GM20431 (cell line): ENCODE results near the gene SNAI3.

Experiments
- in situ Hi-C: fragments of 300-500 bp; cut with MseI, MboI; formaldehyde crosslinking; loops from one replicate; pipeline ENCODE4 v1.15.0; 2020; ENCODE audit warnings: low sequenced_read_pairs; ENCODE audit not compliant: unreplicated experiment

Gene SNAI3

DNA sequence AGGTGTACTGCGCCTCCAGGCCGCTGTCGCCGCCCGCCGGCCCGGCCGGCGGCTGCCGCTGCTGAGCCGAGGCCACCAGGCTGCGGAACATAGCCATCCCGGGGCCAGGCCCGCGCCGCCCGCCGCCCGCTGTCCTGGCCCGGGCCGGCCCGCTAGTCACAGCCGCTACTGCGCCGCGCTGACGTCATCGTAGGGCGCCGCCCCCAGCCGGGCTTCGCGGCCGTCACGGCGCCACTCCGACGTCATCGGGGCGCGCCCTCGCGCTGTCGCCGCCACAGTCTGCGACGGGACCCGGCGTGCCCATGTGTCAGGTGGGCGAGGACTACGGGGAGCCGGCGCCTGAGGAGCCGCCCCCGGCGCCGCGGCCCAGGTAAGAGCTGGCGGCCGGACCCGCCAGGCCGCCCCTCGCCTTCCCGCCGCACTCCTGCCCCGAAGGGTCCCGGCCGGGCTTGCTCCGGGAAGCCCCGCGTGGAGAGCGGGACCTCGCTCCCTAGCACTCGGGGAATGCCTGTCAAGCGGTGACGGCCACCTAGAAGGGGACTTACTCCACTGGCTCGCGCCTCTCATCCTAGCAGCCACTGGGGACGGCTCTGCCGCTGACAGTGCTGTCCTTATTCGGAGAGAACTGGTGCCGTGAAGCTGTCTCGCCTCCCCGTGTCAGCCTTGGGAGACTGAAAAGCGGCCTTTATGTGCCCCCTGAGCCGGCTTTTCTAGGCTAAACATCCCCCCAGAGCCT lies 20.1 kb upstream of the SNAI3 start, which contains the start of the genes CTU2 and RNF166:
TSS of gene CTU2 (plus strand) at position 275 of the 736 bp plus-strand sequence. CDS start at position 303, 28 bp downstream.
TSS of gene RNF166 (minus strand) at position 180 of the 736 bp plus-strand sequence. CDS start at position 97, 83 bp downstream.
- in situ Hi-C loops: no loop called here

DNA sequence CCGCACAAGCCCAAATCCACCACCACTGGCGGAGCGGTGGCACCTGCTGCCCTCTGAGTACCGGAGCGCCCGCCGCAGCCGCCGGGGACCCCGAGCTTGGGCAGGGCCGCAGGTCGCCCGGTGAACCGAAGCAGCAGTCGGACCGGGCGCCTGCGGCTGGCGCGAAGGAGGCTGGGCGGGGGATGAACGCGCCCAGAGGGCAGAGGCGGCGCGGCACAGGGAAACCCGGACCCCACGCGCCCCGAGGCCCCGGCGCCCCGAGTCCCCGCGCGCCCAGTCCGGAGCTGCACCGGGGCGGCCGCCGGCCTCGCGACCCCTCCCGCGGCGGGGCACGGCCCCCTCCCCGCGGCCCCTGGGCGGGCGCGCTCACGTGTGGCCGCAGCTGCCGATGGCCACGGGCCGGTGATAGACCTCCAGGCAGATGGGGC lies 19.5 kb upstream of the SNAI3 start:
- in situ Hi-C loops: no loop called here

DNA sequence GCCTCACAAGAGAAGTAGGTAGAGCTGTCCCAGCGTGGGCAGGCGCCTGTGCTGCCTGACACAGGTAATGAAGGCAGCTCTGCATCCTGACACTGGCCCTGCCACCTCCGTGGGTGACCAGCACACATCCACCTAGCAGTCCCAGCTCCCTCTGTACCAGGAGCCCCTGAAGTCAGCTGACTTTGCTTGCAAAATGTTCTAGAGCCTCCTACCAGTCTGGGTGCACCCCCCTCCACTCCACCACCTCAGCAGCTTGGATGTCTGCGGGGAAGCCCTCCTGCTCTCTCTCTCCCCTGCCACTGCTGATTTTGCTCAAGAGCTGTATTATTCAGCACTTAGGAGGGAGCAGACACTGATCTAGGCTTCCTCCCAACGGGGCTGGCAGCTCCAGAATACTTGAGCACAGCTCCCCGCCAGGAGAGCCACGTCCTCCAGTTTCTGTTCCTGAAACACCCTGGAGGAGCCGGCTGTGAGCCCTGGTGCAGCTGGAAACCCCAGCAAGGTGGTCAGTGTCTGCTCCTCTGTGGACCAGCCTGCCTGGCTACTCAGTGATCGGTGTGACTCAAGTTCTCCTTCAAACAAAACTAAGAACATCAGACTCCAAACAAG lies 18.9 kb upstream of the SNAI3 start:
- in situ Hi-C loops: no loop called here

DNA sequence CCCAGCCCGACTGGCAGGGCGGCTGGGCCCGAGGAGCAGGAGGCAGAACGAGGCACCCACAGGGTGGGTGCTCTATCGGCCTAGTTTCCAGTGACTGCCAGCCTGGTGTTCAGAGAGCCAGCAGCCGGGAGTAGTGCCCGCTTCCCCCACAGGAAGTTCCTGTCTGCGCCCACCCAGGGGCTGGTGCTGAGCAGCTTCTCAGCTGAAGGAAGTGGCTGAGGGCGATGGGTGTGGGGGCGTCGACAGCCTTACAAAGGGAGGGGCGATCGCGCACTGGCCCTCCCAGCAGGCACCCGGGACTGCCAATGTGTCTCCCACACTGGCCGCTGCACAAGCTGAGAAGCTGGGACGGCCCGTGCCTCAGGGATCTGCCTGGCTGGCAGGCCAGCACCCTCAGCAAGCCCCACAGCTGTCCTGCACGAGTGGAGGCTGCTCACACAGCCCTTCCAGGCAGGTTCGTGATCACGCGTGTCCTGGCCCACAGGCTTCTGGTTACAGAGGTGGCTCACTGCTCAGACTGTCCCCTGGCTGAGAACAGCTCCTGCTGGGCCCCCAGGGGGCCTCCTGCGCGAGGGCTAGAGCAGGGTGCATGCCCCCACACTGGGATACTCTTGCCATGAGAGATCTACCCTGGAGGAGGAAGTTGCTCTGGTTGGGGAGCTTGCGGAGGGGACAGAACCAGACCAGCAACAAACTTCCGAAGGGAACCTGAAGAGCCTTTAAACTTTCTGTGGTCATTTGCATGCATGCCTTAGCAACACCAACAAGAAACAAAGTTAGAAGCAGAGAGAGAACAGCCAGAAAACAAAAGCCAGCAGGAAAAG lies 17.4 kb upstream of the SNAI3 start:
- in situ Hi-C loops: no loop called here

DNA sequence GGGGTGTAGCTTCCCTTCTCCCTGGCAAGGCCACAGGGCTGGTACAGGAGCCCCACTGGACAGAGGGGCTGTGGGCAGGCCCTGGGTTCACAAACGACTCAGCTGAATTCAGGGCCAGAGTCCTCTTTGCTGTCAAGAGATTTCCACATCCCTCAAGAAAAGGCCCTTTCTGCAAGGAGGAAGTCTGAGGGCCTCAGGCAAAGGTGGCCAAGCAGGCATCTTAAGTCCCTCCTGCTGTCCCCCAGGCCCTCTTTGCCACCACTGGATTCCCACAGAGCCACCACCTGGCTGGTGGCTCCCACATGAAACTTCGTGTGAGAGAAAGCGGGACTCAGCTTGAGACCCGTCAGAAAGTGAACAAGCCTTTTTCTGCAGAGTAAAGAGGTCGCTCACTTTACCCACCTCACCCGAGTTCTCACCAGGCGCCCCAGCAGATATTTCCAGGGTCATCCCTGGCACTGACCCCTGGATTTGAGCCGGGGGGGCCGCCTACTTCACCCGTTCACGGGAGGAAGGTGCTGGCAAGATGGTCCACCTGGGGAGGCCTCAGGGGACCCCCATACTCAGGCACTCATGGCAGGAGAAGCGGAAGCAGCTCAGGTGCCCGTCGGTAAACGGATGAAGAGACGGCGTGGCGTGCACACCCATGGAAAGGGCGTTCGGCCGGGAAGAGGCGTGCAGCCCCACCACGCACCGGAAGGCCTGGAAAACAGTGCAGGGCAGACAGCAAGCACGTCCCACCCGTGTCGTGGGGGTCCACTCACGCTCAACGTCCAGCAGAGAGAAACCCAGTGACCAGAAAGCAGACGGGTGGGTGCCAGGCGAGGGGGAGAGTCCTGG lies 16.3 kb upstream of the SNAI3 start:
- in situ Hi-C loops: no loop called here

DNA sequence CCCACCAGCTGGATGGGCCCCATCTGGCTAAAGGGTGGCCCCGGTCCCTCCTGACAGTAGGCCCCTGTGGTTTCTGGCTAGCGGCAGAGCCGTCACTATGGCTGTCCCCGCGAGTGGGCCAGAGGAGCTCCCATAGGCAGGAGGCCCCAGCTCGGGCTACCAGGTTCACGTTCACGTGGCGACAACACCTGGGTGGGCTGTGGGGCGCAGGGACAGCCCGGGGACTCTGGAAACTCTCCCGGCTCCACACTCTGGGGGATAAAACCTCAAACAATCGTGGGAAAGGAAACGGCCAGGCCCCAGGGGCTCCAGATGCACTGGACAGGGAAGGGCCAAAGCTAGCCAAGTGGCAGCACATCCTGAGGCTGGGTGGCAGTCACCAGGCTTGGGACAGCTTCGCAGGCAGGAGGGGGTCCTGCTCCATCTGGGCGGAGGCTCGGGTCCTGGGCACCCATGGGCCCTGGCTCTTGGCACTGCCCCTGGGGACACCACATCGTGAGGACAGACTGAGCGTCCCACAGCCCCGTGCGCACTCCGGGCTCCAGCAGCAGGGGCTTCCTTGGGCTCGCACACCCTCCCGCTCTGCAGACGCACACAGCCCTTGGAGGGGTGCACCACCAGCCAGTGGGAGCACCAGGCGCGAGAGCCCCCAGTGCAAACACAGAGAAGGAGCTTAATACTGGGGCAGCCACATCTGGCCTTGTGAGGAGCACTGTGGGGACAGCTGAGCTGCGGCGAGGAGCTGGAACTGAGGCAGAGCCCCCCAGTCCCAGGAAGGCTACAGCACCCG lies 15.5 kb upstream of the SNAI3 start:
- in situ Hi-C loops: no loop called here

DNA sequence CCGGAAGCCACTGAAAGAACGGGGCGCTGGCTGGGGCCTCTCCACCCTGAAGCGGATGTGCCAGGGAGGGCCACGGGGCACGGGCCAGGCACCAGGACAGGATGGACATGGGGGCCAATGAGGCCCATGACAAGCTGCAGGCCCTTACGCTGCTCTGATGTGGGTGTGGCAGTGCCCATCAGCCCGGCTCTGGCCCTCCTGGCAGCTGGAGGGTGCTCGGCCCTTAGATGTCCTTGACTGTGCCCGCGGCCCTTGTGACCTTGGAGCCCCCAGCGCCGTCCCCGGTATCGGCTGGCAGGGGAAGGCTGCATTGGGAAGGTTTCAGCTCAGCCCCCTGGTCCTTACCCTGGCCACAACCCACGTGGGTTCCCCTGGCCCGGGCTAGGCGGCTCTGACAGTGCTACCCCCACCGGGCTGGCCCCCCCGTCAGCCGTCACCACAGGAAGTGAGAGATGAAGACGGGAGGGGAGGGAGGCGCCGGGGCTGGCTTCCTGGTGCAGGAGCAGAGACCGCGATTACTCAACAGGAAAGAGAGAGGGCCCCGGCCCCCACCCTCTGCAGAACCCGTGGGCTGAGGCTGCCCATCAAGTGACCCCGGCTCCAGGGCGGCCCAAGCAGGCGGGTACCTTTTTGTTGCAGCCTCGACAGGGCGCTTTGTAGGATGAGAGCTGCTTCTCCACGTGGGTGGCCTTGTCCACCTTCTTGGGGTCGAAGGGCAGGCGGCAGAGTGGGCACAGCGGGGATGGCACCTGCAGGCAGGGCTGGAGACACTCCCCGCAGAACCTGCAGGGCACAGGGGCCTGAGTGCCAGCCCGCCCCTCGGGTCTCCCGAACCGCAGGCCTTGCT lies 14.6 kb upstream of the SNAI3 start:
- in situ Hi-C loops: no loop called here

DNA sequence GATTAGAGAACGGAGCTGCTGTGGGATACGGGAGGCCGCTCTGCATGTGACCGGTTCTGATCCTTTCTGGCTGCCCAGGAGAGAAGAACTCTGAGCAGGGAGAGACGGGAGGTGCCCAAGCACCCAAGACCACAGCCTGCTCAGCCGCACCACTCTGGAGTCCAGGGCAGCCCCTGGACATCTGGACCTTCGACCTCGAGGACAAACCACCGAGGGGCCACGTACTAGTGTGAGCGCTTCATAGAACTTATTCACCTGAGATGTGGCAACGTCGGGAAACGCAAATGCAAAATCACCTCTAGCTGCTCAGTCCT lies 14.0 kb upstream of the SNAI3 start:
- in situ Hi-C loops: no loop called here

DNA sequence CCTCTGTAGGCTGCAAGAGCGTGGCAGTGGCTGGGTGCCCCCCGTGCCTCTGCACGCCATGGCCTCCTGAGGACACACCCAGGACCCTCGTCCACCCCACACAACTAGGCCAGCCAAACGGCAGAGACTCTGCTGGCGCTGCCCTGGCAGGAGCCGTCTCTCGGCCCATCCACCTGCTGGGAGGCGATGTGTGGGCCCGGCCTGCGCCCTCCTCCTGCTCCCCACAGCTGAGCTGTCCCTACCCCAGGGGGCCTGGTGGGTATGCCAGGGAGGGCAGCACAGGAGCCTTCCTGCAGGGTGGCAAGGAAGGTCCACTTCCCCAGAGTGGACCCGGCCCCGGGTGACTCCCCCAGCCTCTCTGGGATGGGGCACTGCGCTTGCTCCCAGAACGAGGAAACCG lies 12.9 kb upstream of the SNAI3 start:
- in situ Hi-C loops: no loop called here

DNA sequence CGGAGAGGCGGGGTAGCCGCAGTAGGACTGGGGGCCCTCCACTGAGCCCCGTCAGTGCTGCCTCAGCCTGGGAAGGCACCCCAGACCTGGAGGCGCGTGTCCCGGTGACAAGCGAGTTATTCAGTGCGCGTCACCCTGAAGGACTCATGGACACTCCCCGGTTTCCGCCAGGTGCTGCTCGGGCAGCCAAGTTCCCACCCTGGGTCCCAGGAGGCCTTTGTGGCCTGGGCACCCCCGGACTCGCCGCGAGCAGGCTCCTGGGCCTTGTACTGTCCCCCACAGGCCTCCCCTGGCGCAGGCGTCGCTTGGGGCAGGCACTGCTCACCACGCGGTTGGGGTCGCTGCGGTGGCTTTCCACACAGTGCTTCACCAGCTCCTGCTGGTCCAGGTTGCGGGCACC lies 12.3 kb upstream of the SNAI3 start:
- in situ Hi-C loops: no loop called here

DNA sequence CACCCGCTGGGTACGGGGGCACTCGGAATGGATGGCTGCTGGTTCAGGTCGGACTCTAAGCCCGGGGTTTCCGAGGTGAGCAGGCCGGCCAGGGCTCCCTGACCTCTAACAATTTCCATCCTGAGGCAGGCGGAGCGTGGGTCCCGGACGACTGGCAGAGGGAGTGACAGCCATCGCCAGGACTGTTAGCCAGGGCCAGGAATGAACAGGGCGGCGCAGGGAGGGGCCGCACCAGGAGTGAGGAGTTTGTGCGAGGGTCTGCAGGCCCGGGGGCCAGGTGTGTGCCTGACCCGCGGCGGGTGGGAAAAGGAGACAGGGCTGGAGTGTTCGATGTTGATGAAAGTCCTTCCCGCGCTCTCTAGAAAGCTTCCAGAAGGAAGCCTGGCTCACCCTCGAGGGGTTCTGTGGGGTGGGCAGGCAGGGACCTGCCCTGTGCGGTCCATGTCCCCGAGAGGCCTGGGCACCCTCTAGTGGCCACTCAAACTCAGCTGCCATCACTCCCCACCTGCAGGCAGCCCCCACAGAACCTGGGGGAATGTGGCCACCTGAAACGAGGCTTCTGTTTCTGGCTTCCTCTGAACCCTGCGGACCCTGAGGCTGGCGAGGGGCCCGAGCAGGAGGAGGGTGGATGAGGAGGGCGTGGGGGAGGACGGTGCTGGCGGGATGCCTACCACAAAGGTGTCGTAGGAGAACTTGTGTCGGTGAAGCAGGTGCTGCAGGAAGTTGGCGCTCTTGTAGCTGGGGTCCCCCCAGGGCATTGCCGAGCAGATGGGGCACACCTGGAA lies 11.7 kb upstream of the SNAI3 start:
- in situ Hi-C loops: no loop called here

DNA sequence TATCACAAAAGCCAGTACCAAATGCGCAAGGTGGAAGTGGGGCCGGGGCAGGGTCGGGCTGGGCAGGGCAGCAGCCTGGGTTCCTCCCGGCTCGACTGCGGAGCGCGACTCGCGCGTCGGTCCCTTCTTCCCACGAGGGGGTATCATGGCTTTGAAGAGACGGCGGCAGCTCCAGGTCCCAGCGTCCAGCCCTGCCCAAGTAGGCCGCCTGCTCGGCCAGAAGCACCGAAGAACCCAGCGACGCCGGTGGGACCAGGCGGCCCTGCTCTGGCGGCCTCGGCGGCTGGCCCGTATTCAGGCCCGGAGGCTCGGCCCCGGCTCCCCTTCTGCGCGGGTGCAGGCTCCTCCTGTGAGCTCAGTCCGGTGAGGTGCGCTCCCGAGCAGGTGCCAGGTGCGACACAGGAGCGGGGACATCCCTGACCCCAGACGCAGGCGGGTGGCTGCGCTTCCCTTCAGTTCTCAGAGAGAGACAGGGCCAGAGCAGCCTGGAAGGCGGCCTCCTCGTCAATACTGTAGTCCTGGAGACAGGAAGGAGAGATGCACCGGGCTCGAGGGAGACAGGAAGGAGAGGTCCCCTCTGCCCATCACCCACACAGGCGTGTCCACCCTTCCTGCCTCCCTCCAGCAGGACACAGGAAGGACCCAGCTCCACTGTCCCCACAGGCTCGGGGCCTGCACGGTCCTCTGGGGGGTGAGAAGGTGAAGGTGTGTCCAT lies 11.0 kb upstream of the SNAI3 start:
- in situ Hi-C loops: no loop called here

DNA sequence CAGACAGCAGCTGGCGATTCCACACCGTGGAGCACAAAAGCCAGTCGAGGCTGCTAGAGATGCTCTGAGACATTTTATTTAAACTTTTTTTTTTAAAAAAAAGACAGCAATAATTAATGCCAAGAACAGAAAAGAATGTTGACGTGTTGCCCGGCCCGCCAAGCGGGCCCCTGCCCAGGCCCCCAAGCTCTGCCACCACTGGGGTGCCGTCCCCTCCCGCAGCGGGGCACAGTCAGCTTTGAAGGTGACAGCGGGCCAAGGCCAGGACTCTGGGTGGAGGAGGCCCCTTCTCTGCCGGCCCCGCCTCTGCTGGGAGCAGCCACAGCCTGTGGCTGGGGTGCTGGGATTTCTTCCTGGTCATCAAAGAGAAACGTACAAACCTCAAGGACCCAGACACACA lies 10.1 kb upstream of the SNAI3 start:
- in situ Hi-C loops: no loop called here

DNA sequence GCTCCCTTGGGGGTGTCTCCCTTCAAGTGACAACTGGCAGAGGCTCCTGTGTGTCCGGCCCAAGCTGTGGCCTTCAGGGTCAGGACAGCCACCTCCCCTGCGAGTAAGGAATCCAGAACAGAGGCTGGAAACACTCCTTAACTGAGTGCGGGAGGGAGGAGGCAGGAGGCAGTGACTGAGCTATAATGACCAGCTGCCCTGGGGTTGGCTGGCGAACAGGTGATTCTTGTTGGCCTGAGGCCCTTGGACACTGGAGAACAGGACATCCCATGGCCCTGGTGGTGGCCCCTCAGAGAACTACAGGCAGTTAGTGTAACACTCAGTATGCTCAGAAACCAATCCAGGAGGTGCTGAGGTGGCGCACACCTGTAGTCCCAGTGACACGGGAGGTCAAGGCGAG lies 9.4 kb upstream of the SNAI3 start:
- in situ Hi-C loops: no loop called here

DNA sequence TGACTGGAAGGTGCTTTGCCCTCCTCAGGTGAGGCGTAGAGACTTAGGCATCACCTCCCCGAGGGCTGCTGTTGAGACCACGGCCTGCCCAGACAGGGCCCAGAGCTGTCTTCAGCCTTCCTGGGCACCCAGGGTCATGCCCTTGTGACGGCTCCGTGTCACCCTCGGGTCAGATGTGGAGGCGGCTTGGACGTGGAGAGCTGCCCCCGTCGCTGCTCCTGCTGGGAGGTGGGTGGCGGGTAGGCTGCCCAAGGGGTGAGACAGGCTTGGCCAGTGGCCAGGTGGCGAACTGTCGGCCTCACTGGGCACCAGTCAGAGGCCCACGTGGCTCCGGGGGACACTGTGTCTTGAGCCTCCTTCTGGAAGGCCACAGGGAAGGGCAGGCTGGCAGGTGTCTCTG lies 8.9 kb upstream of the SNAI3 start:
- in situ Hi-C loops: no loop called here

DNA sequence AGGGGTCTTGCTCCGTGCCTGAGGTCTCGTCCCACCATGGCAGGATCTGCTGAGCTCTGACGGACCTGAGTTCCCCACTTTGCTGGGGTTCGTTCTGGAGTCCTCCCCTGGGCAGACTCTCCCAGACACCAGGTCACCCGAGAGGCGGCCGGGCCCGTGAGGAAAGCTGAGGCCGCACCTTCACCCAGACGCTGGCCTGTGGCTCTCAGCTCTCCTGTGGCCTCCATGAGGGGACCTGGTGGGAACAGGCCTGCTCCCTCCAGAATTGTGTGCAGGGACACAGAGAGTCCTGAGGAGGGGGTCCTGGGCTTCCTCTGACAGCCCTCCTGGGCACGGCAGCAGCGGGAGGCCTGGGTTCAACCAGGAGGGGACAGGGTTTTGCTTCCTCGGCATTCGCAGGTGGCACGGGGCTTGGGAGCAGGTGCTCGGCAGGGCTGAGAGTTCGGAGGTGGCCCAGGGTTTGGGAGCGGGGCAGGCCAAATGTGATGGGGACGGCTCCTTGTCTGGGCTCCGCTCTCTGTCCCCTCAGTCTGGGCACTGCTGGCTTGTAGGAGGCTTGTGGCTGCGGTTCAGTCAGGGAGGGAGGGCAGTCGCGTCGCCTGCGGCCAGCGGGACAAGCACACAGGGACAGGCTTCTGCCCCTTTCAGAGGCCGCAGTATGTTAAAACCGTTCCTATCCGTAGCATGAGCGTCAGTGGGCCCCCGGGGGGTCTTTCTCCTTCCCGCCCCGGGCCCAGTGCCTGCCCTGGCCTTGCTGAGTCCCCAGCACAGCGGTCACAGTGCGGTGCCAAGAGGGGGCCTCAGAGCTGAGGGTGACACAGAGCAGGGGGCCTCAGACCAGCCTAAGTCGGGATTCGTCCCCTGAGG lies 8.1 kb upstream of the SNAI3 start:
- in situ Hi-C loops: no loop called here
